ENCODE measurements around the gene SPINK4.

The SPINK4 gene

DNA sequence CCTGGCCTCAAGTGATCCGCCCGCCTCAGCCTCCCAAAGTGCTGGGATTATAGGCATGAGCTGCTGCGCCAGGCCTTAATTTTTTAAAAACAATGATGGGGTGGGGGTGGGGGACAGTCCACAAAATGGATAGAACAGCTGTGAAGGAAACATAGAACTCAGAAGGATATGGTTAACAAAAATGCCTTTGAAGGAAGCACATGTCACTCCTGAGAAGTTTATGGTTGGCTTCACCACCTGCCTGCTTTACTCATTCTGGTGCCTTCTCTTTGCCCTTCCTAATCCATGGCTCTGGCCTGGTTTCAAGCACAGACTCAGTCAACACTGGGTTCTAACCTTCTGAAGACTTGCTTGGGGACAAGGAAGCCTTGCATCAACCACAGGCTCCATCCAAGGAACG lies 14.2 kb downstream of the SPINK4 start:
- H3K4me3 ChIP-seq (ENCODE audit: low read depth, low read length) = no peak overlapping the region
- DNase-seq (ENCODE audit: low read depth) = no peak

- no peak overlapping the region for H3K4me3 ChIP-seq (ENCODE audit: low read depth, low read length)
- no peak for DNase-seq (ENCODE audit: low read depth)
These were observed 15.0 kb downstream of the SPINK4 start for GRCh38 chr9:33255014-33255413.

DNA sequence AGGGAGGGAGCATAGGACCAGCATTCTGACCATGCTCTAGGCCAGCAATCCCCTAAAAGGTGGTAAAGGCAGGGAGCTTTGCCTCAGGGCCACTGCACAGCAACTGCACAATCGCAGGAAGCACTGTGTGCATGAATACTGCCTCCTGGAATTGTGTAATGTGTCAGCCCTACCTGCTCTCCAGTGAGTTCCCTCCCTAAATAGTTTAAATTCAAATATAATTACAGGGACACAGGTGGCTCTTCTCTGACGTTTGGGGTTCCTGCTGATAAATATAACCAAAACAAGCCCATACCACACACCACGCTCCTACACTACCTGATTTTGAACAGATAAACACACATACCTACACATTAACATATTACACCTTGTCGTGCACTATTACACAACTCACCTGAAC lies 15.5 kb downstream of the SPINK4 start:
- no peak overlapping the region for H3K4me3 ChIP-seq (ENCODE audit: low read depth, low read length)
- no peak for DNase-seq (ENCODE audit: low read depth)

- H3K4me3 ChIP-seq (ENCODE audit: low read depth, low read length) = no peak overlapping the region
- DNase-seq (ENCODE audit: low read depth) = no peak
These were observed 16.3 kb downstream of the SPINK4 start for GRCh38 chr9:33256236-33256635.

DNA sequence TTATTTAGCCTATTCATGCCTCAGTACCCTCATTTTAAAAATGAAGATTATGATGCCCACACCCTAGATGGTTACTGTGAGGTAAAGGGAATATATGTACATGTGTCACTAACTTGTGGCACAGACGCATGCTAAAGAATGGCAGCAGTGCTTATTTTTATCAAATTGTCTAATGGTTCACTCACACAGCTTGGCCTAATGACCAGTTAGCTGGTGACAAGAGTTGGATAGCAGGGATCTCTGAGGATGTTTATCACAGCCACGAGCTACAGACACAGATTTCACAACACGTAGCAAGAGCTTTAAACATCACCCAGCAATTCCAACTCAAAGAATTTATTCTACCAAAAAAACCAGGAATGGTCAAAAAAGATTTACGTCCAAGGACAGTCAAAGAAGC lies 17.3 kb downstream of the SPINK4 start:
- no peak overlapping the region for H3K4me3 ChIP-seq (ENCODE audit: low read depth, low read length)
- DNase-seq (ENCODE audit: low read depth) = no peak

DNA sequence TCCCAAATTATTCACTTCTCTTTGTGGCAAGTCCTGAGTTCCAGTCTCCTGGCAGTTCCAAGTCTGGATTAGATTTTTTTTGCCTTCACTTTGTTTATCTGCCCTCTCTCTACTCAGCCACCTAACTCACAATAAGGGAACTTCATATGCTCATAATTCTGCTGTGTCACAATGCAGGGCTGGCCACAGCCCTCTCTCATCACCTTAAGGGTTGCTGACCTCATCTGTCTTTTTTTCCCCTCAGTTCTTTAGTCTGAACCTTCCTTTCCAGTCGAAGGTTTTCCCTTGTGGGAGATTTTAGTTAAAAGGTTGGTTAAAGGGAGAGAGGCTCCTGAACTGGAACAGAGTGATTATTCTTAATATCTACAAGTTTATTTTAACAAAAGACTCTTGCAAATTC lies 20.4 kb downstream of the SPINK4 start:
- H3K4me3 ChIP-seq (ENCODE audit: low read depth, low read length) = no peak overlapping the region
- DNase-seq (ENCODE audit: low read depth) = no peak

GRCh38 chr9:33263131-33264002 lies 23.4 kb downstream of the SPINK4 start:
- no peak for DNase-seq (ENCODE audit: low read depth)
- H3K4me3 ChIP-seq (ENCODE audit: low read depth, low read length) = peak overlapping the region; percentile 81

GRCh38 chr9:33264003-33264472 lies 24.1 kb downstream of the SPINK4 start:
- peak overlapping the region; percentile 81 for H3K4me3 ChIP-seq (ENCODE audit: low read depth, low read length)
- no peak for DNase-seq (ENCODE audit: low read depth)

DNA sequence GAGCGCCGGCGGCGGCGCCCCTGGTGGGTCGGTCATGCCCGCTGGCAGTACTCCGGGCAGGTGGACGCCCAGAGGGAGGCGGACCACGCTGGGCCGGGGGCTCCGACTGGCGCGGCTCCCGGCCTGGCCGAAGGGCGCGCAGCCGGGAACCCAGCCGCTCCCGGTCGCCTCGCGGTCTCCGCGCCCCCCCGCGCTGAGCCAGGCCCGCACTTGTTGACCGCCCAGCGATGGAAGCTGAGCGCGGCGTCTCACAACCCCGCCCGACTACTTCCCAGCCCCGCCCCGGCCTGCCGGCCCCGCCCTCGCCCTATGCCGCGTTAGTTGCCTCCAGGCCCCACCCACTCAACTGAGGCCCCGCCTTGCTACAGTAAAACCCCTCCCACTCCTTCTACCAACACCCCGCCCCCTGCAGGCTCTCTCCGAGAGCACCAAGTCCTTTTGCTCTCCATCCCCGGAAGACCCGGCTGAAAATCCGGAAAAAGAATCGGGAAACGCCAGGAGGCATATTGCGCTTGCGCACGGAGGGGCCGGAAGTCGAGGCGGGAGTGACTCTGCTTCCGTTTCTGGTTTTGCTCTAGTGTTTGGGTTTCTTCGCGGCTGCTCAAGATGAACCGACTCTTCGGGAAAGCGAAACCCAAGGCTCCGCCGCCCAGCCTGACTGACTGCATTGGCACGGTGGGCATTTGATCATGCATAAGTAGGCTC lies 24.7 kb downstream of the SPINK4 start, which contains the start of the genes BAG1 and CHMP5:
Gene BAG1, minus strand, starts transcription at position 236 of the 705 bp plus-strand sequence.
Gene CHMP5, plus strand, starts transcription at position 577 of the 705 bp plus-strand sequence. Its CDS starts 30 bp downstream, at position 607.
- H3K4me3 ChIP-seq (ENCODE audit: low read depth, low read length) = peak within 1 kb of the TSS; percentile 81
- DNase-seq (ENCODE audit: low read depth) = peak; percentile 97

- DNase-seq (ENCODE audit: low read depth) = no peak
- peak overlapping the region; percentile 81 for H3K4me3 ChIP-seq (ENCODE audit: low read depth, low read length)
These were observed 25.4 kb downstream of the SPINK4 start for GRCh38 chr9:33265211-33265865.

GRCh38 chr9:33267151-33267767 lies 27.3 kb downstream of the SPINK4 start:
- no peak overlapping the region for H3K4me3 ChIP-seq (ENCODE audit: low read depth, low read length)
- no peak for DNase-seq (ENCODE audit: low read depth)

DNA sequence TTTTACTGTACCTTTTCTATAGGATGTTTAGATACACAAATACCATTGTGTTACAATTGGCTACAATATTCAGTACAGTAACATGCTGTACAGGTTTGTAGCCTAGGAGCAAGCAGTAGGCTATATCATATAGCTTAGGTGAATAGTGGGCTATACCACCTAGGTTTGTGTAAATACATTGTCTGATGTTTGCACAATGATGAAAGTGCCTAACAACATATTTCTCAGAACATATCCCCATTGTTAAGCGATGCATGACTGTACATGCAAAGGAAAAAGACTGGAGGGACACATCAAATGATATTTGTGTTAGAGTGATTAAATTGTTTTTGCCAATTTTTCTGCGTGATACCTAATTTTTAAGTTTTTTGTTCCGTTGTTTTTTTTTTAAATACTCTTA lies 30.2 kb downstream of the SPINK4 start:
- no peak for DNase-seq (ENCODE audit: low read depth)
- no peak overlapping the region for H3K4me3 ChIP-seq (ENCODE audit: low read depth, low read length)

DNA sequence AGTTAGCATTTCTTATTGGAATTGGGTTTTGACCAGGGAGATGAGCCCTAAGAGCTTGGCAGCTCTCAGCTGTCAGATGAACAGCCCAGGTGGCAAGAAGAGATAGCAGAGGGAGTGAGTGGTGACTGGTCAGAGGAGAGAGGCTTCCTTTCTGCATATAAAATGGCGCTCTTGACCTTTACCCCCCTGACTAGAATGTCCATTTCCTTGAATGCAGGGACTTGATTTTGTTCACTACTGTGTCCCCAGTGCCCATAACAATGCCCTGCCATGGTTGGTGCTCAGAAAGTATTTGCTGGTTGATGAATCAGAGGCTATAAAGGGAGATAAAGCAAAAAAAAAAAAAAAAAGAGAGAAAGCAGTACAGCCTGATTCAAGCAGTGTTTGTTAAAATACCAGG lies 32.1 kb downstream of the SPINK4 start:
- H3K4me3 ChIP-seq (ENCODE audit: low read depth, low read length) = no peak overlapping the region
- no peak for DNase-seq (ENCODE audit: low read depth)

DNA sequence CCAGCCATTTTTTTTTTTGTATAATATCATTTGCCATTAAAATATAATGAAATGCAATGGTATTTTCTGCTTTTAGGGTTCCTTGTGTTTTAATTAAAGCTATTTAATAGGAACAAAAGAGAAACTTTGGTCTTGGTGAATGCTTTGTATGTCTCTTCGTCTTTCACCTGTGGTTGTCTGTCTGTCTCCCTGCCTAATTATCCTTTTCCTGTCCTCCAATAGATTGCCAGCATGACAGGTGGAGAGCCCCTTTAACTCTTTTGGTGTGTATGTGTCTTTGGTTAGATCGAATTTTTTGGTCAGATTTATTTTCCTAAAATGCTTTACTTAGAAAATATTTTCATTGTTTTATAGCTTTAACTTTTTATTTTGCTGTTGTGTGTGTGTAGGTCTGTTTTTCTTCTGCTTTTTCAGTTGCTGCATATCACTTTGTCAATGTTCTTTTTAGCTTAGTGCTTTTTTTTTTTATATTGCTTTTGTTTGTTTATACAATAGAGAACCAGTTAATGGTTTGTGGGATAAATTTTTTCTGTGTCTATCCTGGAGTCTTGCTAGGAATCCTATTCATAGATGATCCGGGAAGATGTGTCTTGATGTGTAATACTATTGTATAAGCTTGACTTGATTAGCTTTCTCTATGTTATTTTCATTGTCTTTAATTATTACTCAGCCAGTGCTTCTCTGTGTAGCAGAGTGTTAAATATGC lies 33.5 kb downstream of the SPINK4 start:
- no peak overlapping the region for H3K4me3 ChIP-seq (ENCODE audit: low read depth, low read length)
- DNase-seq (ENCODE audit: low read depth) = no peak

DNA sequence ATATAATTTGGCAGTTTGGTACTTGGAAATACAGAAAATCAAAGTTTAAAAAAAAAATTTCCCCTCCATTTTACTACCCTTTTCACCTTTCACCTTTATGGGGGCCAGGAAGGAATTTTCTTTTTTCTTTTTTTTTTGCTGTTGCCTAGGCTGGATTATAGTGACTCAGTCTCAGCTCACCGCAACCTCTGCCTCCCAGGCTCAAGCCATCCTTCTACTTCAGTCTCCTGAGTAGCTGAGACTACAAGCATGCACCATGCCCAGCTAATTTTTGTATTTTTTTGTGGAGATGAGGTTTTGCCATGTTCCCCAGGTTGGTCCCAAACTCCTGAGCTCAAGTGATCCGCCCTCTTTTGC lies 34.0 kb downstream of the SPINK4 start:
- no peak overlapping the region for H3K4me3 ChIP-seq (ENCODE audit: low read depth, low read length)
- no peak for DNase-seq (ENCODE audit: low read depth)

DNA sequence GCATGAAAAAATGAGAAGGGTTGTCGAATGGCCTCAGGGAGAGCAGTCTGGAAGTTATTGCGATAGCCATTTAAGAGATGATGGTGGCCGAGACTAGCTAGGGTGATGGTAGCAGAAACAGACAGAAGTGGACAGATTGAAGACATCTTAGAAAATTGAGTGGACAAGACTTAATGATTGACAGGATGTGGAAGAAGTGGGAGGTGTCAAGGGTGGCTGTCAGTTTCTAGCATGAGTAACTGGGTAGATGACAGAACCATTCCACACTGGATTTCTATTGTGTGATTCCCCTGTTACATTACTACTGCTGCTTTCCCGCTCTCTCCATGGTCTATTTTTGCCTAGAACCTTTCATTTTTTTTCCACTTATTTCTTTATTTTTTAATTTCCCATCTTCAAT lies 37.5 kb downstream of the SPINK4 start:
- no peak overlapping the region for H3K4me3 ChIP-seq (ENCODE audit: low read depth, low read length)
- DNase-seq (ENCODE audit: low read depth) = no peak

DNA sequence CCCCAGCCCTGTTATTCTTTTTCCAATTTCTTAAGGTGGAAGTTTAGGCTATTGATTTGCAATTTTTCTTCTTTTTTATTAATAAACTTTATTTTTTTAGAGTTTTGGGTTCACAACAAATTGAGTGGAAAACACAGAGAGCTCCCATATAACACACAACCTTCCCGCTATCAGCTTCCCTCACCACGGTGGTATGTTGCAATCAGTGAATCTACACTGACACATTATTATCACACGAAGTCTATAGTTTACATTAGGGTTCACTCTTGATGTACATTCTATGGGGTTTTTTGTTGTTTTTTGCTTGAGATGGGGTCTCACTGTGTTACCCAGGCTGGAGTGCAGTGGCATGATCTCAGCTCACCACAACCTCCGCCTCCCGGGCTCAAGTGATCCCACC lies 45.5 kb downstream of the SPINK4 start:
- DNase-seq (ENCODE audit: low read depth) = no peak

DNA sequence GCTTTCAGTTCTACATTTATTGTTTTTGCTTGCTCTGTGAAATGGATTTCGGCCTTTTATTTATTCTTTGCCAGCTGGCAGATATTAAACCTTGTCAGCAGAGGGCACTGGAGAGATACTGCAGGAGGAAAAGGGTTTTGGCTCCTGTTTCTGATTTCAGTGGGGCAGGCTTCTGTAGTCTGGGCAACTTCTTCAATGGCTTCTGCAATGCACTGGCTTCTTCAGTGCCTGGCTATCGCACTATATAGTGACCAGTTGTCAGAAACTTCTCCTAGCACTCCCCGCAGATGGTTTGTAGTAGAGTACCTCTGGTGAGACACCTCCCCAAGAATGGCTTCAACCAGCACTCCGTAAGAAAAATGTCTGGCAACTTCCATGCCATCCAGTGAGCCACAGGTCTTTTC lies 47.1 kb downstream of the SPINK4 start:
- no peak for DNase-seq (ENCODE audit: low read depth)
- no peak overlapping the region for H3K4me3 ChIP-seq (ENCODE audit: low read depth, low read length)

More for the DNA sequence above, 45.5 kb downstream of the SPINK4 start:
- no peak overlapping the region for H3K4me3 ChIP-seq (ENCODE audit: low read depth, low read length)

GRCh38 chr9:33288235-33288634 lies 48.3 kb downstream of the SPINK4 start:
- DNase-seq (ENCODE audit: low read depth) = no peak
- H3K4me3 ChIP-seq (ENCODE audit: low read depth, low read length) = no peak overlapping the region
